Epithelial cell of proximal tubule (primary cell): Measurements from ENCODE around the gene TMX4. TPM values are rescaled to one million over a fixed set of nuclear protein-coding genes. Genes with fewer than 3 reads are reported as not detected.

Source experiments
- DNase-seq: peaks from one replicate; pipeline ENCODE4 v3.0.0-alpha.2; 2011; ENCODE audit warnings: low read depth
- H3K4me3 ChIP-seq: 2 replicates; pipeline ENCODE4 v1.5.1; 2011; ENCODE audit warnings: low read depth, mild to moderate bottlenecking, low read length
- total RNA-seq: library from RNA; depleted of rRNA; stranded (reverse); fragments of >200 nt; gene quantifications from 2 replicates; pipeline ENCODE4 v1.2.3, GENCODE V29; 2015
- TF ChIP-seq, protein P1 (sequence below): conservative IDR thresholded peaks from 2 replicates; pipeline ENCODE4 v1.5.1; 2012; ENCODE audit warnings: low read depth, mild to moderate bottlenecking, low read length

Gene TMX4
- total RNA-seq, 1 donor from 2014 or later = 23.5 TPM

DNA sequence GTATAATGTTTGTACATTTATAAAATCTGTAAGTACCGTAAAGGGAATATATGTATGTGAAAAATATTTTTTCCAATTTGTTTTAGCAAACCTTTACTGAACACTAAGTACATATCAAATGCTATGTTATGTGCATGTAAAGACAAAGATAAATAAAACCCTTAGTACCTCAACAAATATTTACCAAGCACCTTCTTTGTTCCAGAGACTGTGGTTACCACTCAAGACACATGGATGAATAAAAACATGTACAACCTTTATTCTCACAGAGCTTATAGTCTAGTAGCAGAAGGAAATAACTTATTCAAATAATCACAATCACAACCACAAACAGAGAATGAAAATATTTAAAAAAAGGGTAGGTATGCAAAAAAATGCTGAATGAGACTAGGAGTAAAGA, 17.5 kb downstream of the TMX4 start:
- TF ChIP-seq, protein P1, sequence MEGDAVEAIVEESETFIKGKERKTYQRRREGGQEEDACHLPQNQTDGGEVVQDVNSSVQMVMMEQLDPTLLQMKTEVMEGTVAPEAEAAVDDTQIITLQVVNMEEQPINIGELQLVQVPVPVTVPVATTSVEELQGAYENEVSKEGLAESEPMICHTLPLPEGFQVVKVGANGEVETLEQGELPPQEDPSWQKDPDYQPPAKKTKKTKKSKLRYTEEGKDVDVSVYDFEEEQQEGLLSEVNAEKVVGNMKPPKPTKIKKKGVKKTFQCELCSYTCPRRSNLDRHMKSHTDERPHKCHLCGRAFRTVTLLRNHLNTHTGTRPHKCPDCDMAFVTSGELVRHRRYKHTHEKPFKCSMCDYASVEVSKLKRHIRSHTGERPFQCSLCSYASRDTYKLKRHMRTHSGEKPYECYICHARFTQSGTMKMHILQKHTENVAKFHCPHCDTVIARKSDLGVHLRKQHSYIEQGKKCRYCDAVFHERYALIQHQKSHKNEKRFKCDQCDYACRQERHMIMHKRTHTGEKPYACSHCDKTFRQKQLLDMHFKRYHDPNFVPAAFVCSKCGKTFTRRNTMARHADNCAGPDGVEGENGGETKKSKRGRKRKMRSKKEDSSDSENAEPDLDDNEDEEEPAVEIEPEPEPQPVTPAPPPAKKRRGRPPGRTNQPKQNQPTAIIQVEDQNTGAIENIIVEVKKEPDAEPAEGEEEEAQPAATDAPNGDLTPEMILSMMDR = no peak
- DNase-seq = no peak
- H3K4me3 ChIP-seq = no peak overlapping the region

DNA sequence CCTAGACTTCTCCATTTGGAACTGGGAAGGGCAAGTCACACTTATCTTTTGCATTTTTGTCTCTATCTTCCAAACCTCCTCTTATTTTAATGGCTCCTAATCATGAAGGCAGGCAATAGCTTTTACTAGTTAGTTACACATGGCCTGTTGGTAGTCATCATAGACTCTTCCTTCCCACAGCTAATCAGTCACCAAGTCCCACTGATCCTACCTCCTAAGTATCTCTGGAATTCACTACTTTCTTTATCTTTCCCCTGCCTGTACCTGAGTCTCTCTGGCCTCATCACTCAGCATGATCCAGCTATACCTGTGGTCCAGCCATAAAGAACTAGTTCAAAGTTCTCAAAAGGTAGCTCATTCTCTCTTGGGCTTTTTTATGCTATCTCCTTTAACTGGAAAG, 18.8 kb downstream of the TMX4 start:
- no peak overlapping the region for H3K4me3 ChIP-seq
- TF ChIP-seq, protein P1 = no peak
- no peak for DNase-seq

DNA sequence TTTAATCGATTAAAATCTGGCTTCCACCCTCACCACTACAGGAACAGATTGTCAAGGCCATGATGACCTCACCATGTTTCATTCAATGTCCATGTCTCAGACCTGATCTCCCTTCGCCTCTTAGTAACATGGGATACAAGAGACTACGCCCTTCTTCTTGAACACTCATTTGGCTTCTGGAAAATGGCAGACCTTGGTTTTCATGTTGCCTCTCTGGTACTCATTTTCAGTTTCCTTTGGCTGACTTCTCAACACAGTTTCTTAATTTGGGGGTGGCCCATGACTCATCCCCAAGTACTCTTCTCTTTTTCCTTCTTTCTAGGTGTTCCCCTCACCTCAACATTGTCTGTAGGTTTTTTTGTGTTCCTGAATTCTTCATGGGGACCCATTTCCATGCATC, 22.7 kb downstream of the TMX4 start:
- TF ChIP-seq, protein P1 = no peak
- no peak for DNase-seq

DNA sequence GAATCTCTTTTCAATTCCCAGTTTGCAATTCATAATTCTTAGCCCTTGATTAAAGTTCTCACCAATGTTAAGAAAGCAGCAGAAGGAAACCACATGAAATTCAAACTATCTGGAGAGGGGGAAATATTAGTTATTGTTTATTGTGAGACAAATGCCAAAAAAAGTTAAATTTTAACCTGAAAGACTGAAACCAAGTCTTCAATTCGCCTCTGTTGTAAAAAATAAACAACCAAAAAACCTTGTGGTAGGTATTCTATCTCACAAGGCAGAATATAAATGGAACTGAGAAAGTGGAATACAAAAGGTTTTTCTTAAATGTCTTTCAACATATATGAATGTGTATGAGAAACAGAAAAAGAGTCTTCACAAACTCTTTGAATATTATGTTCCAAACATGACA, 24.8 kb downstream of the TMX4 start:
- TF ChIP-seq, protein P1 = no peak
- DNase-seq = no peak
- H3K4me3 ChIP-seq = no peak overlapping the region

More for the DNA sequence above, 22.7 kb downstream of the TMX4 start:
- H3K4me3 ChIP-seq = no peak overlapping the region

DNA sequence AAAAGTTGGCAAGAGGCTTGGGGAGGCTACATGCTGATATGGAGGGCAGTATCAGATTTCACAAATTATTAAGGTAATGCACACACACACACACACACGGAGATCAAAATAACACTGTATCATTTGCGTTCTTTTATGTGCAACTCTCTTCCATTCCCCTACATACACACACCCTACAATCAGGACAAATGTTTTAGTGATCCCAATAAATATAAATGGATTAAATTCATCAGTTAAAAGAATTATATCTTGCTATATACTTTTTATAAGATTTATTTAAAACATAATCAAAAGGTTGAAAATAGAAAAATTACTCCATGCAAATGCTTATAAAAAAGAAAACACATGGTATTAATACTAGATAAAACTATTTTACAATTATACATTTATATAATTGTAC, 25.9 kb downstream of the TMX4 start:
- DNase-seq = no peak
- H3K4me3 ChIP-seq = no peak overlapping the region
- TF ChIP-seq, protein P1 = no peak

DNA sequence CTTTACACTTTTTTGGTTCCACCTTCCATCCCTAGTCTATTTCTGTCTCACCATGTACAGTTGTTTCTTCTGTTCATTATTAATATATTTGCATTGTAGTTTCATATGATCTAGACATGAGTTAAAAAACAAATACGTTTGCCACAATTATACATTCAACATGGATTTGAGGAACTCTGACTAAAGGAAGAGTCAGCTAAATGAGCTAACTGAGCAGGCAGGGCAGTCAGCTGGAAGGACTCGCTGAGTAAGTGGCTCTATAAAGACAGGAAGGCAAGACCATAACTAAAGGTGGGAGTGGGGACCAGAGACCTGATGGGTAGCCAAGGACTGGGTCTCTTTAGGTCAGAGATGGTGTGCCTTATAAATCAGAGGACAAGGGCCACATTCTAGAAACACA, 26.3 kb downstream of the TMX4 start:
- no peak for DNase-seq
- TF ChIP-seq, protein P1 = no peak
- H3K4me3 ChIP-seq = no peak overlapping the region

DNA sequence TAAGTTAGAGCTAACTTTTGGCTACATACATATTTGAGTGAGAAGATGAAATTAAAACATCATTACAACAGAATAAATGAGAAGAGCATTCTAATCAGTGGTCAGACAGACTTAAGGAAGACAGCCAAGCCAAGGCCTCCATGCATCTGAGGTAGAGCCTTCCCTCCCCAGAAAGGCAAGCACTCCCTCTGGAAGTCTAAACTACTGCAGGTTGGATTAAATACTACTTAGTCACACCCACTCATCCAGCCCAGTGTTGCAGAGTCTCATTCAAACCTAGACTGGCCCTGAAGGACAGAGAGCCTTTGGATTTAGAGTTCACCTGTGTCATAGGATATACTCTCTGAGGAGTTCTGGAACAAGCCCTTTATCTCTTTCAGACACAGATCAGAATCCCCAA, 29.2 kb downstream of the TMX4 start:
- no peak overlapping the region for H3K4me3 ChIP-seq
- DNase-seq = no peak
- TF ChIP-seq, protein P1 = no peak
